Neural progenitor cell (in vitro differentiated cells): Measurements from ENCODE around the gene SKA2. TPM values are rescaled to one million over a fixed set of nuclear protein-coding genes. Genes with fewer than 3 reads are reported as not detected.

Experiments
- DNase-seq: peaks from one replicate; pipeline ENCODE4 v3.0.0-alpha.2; 2016; ENCODE audit warnings: low spot score
- H2AFZ ChIP-seq: fragments of 200-600 bp; sonication (generic); replicated peaks from 2 replicates; pipeline ENCODE4 v1.6.1; 2016; ENCODE audit warnings: antibody characterized with exemption
- H3F3A ChIP-seq: fragments of 200-600 bp; sonication (generic); 2 replicates; pipeline ENCODE4 v1.6.1; 2016; ENCODE audit warnings: antibody characterized with exemption, low read depth
- H3K27ac ChIP-seq: fragments of 200-600 bp; sonication (generic); 2 replicates; pipeline ENCODE4 v1.5.1; 2016; ENCODE audit warnings: mild to moderate bottlenecking
- H3K27me3 ChIP-seq: fragments of 200-600 bp; sonication (generic); 2 replicates; pipeline ENCODE4 v1.6.1; 2016; ENCODE audit warnings: mild to moderate bottlenecking, moderate library complexity
- H3K36me3 ChIP-seq: fragments of 200-600 bp; sonication (generic); 2 replicates; pipeline ENCODE4 v1.5.1; 2016
- H3K4me1 ChIP-seq: fragments of 200-600 bp; sonication (generic); 2 replicates; pipeline ENCODE4 v1.6.1; 2016; ENCODE audit warnings: mixed run types
- H3K4me2 ChIP-seq: fragments of 200-600 bp; sonication (generic); 2 replicates; pipeline ENCODE4 v1.6.1; 2016
- H3K4me3 ChIP-seq: fragments of 200-600 bp; sonication (generic); 2 replicates; pipeline ENCODE4 v1.5.1; 2016
- H3K79me2 ChIP-seq: fragments of 200-600 bp; sonication (generic); 2 replicates; pipeline ENCODE4 v1.6.1; 2016; ENCODE audit warnings: low read depth
- H3K9ac ChIP-seq: fragments of 200-600 bp; sonication (generic); 2 replicates; pipeline ENCODE4 v1.6.1; 2016
- H3K9me3 ChIP-seq: fragments of 200-600 bp; sonication (generic); 2 replicates; pipeline ENCODE4 v1.5.1; 2016; ENCODE audit warnings: low read depth
- H4K20me1 ChIP-seq: fragments of 200-600 bp; sonication (generic); 2 replicates; pipeline ENCODE4 v1.6.1; 2016; ENCODE audit warnings: low read depth
- H3K27ac Mint-ChIP-seq: 3 replicates; pipeline ENCODE4 v1.8.0; 2021; ENCODE audit warnings: mixed read lengths
- H3K27me3 Mint-ChIP-seq: 2 replicates; pipeline ENCODE4 v1.8.0; 2022; ENCODE audit warnings: low read depth, mild to moderate bottlenecking, inconsistent platforms, moderate library complexity, mixed read lengths; ENCODE audit not compliant: insufficient read depth
- H3K36me3 Mint-ChIP-seq: 3 replicates; pipeline ENCODE4 v1.8.0; 2021; ENCODE audit warnings: mixed read lengths
- H3K4me1 Mint-ChIP-seq: 3 replicates; pipeline ENCODE4 v1.8.0; 2021; ENCODE audit warnings: mixed read lengths
- H3K4me3 Mint-ChIP-seq: 3 replicates; pipeline ENCODE4 v1.8.0; 2021; ENCODE audit warnings: mild to moderate bottlenecking, moderate library complexity, mixed read lengths
- H3K9me3 Mint-ChIP-seq: 3 replicates; pipeline ENCODE4 v1.8.0; 2020; ENCODE audit warnings: mixed read lengths
- CTCF ChIP-seq: fragments of 200-600 bp; sonication (generic); IDR thresholded peaks from 2 replicates; pipeline ENCODE4 v1.5.1; 2017; ENCODE audit warnings: antibody characterized with exemption, mild to moderate bottlenecking
- EZH2 ChIP-seq: fragments of 200-600 bp; sonication (generic); IDR thresholded peaks from 2 replicates; pipeline ENCODE4 v1.6.1; 2017; ENCODE audit warnings: antibody characterized with exemption, mild to moderate bottlenecking, moderate library complexity
- EZH2phosphoT487 ChIP-seq: fragments of 200-600 bp; sonication (generic); IDR thresholded peaks from 2 replicates; pipeline ENCODE4 v1.6.1; 2017; ENCODE audit warnings: antibody characterized with exemption
- total RNA-seq: library from RNA; depleted of rRNA; stranded (reverse); fragments of >200 nt; gene quantifications from 2 replicates; pipeline ENCODE4 v1.2.3, GENCODE V29; 2015; ENCODE audit warnings: low replicate concordance

Gene SKA2
- total RNA-seq, 1 donor from 2014 or later, result 352 TPM

GRCh38 chr17:59131131-59131530, 23.9 kb downstream of the SKA2 start:
- H3K4me3 Mint-ChIP-seq, result no peak overlapping the region
- peaks cover 14% of the 10 kb centered on the region for H3K36me3 Mint-ChIP-seq
- H3K4me1 Mint-ChIP-seq, result no peaks in the 10 kb centered on the region
- no peaks in the 10 kb centered on the region for H3K9me3 Mint-ChIP-seq
- Histone ChIP-seq H3K9me3 (no peaks in the 10 kb centered on the region), H3K4me3 (no peak overlapping the region), H3K27me3 (no peaks in the 10 kb centered on the region), H3K27ac (no peak overlapping the region), H3K4me1 (no peaks in the 10 kb centered on the region), H4K20me1 (peaks cover 84% of the 10 kb centered on the region), H3K9ac (no peak overlapping the region), H3K36me3 (peaks cover 9% of the 10 kb centered on the region), H2AFZ (no peak overlapping the region), H3K79me2 (peaks cover 100% of the 10 kb centered on the region), H3K4me2 (no peak overlapping the region), H3F3A (no peaks in the 10 kb centered on the region)
- DNase-seq, result no peak
- TF ChIP-seq CTCF (no peak), EZH2phosphoT487 (no peak), EZH2 (no peak)
- H3K27me3 Mint-ChIP-seq, result no peaks in the 10 kb centered on the region
- no peak overlapping the region for H3K27ac Mint-ChIP-seq

GRCh38 chr17:59129814-59130213, 25.2 kb downstream of the SKA2 start:
- no peak overlapping the region for H3K4me3 ChIP-seq
- Mint-ChIP-seq H3K4me1 (no peaks in the 10 kb centered on the region), H3K4me3 (no peak overlapping the region), H3K27ac (no peak overlapping the region), H3K36me3 (peaks cover 15% of the 10 kb centered on the region), H3K9me3 (no peaks in the 10 kb centered on the region), H3K27me3 (no peaks in the 10 kb centered on the region)
- no peaks in the 10 kb centered on the region for H3K27me3 ChIP-seq
- no peaks in the 10 kb centered on the region for H3K4me1 ChIP-seq
- H3K9me3 ChIP-seq, result no peaks in the 10 kb centered on the region
- TF ChIP-seq EZH2 (no peak), CTCF (no peak), EZH2phosphoT487 (no peak)
- no peak overlapping the region for H3K4me2 ChIP-seq
- H3K36me3 ChIP-seq, result peaks cover 10% of the 10 kb centered on the region
- peaks cover 96% of the 10 kb centered on the region for H3K79me2 ChIP-seq
- H3K27ac ChIP-seq, result no peak overlapping the region
- H3F3A ChIP-seq, result no peaks in the 10 kb centered on the region
- no peak overlapping the region for H3K9ac ChIP-seq
- H4K20me1 ChIP-seq, result peaks cover 70% of the 10 kb centered on the region
- H2AFZ ChIP-seq, result no peak overlapping the region
- DNase-seq, result no peak

GRCh38 chr17:59126809-59127417, 28.1 kb downstream of the SKA2 start:
- no peak overlapping the region for H2AFZ ChIP-seq
- H4K20me1 ChIP-seq, result peaks cover 52% of the 10 kb centered on the region
- H3K9me3 ChIP-seq, result no peaks in the 10 kb centered on the region
- H3K4me1 ChIP-seq, result no peaks in the 10 kb centered on the region
- peaks cover 22% of the 10 kb centered on the region for H3K36me3 Mint-ChIP-seq
- H3K27ac ChIP-seq, result no peak overlapping the region
- no peaks in the 10 kb centered on the region for H3K9me3 Mint-ChIP-seq
- no peaks in the 10 kb centered on the region for H3K27me3 ChIP-seq
- H3K9ac ChIP-seq, result no peak overlapping the region
- H3K4me2 ChIP-seq, result no peak overlapping the region
- peaks cover 14% of the 10 kb centered on the region for H3K36me3 ChIP-seq
- H3K4me3 ChIP-seq, result no peak overlapping the region
- no peak overlapping the region for H3K27ac Mint-ChIP-seq
- no peaks in the 10 kb centered on the region for H3K27me3 Mint-ChIP-seq
- TF ChIP-seq CTCF, result no peak
- TF ChIP-seq EZH2phosphoT487, result no peak
- TF ChIP-seq EZH2, result no peak
- no peak for DNase-seq
- no peaks in the 10 kb centered on the region for H3F3A ChIP-seq
- peaks cover 96% of the 10 kb centered on the region for H3K79me2 ChIP-seq
- H3K4me1 Mint-ChIP-seq, result no peaks in the 10 kb centered on the region
- H3K4me3 Mint-ChIP-seq, result no peak overlapping the region
